Colonic mucosa (tissue), 4 donors: ENCODE results near the gene DMC1. TPM values are rescaled to one million over a fixed set of nuclear protein-coding genes. Genes with fewer than 3 reads are reported as not detected.
"Not testable (repeated sequence)": the region's sequence is repeated elsewhere in the genome, so short reads cannot be mapped to it uniquely, and the experiment has no call there.

Experiments used
- DNase-seq: peaks from one replicate; pipeline ENCODE4 v3.0.0-alpha.2; 2020
- H3K27ac ChIP-seq: fragments of 200-600 bp; one replicate; pipeline ENCODE4 v1.8.0; 2021
- H3K27me3 ChIP-seq: fragments of 200-600 bp; one replicate; pipeline ENCODE4 v1.8.0; 2021
- H3K36me3 ChIP-seq: fragments of 200-600 bp; one replicate; pipeline ENCODE4 v1.8.0; 2021
- H3K4me1 ChIP-seq: fragments of 200-600 bp; one replicate; pipeline ENCODE4 v1.8.0; 2021; ENCODE audit warnings: mild to moderate bottlenecking
- H3K4me3 ChIP-seq: fragments of 200-600 bp; one replicate; pipeline ENCODE4 v1.8.0; 2021
- H3K9ac ChIP-seq, 2 donors: one replicate each; pipeline ENCODE4 v1.7.0; 2013; ENCODE audit warnings: control low read depth in 2 of 2, low read depth in 2 of 2, low read length in 2 of 2
- H3K9me3 ChIP-seq: fragments of 200-600 bp; one replicate; pipeline ENCODE4 v1.8.0; 2021
- CTCF ChIP-seq: fragments of 200-600 bp; IDR thresholded peaks from one replicate; pipeline ENCODE4 v1.8.0; 2022; ENCODE audit warnings: antibody characterized with exemption, mild to moderate bottlenecking
- intact Hi-C: fragments of 100-400 bp; cut with DNase I; formaldehyde crosslinking; loops from one replicate; pipeline ENCODE4 v1.14.1; 2022
- total RNA-seq, 2 donors: library from RNA; stranded (reverse); fragmentation: NEBNext Ultra II Directional in 1 of 2; extraction: Animal tissue kit (Norgen Biotek cat#: 25700) in 1 of 2; gene quantifications; one replicate each; pipeline ENCODE4 v1.2.1, GENCODE V29; 2021
- donor health status: healthy.
- donor health status: DM: no; HTN: no; CAD: no.
- donor health status: DM: no; HTN: no; CAD: no.

Gene DMC1
- total RNA-seq, 2 donors from 2014 or later = 2.0 to 3.0 TPM

- Histone ChIP-seq H3K27me3 (no peaks in the 10 kb centered on the region), H3K9ac (no peak overlapping the region), H3K36me3 (peaks cover 24% of the 10 kb centered on the region), H3K9me3 (no peaks in the 10 kb centered on the region), H3K27ac (no peak overlapping the region), H3K4me1 (no peaks in the 10 kb centered on the region), H3K4me3 (no peak overlapping the region)
- DNase-seq = no peak
- intact Hi-C loops = no loop called here
- TF ChIP-seq CTCF = no peak
These were observed 88.7 kb downstream of the DMC1 start for GRCh38 chr22:38481162-38481870.

- Histone ChIP-seq H3K36me3 (peaks cover 11% of the 10 kb centered on the region), H3K9ac (no peak overlapping the region), H3K9me3 (no peaks in the 10 kb centered on the region), H3K27ac (no peak overlapping the region), H3K4me1 (no peaks in the 10 kb centered on the region), H3K27me3 (no peaks in the 10 kb centered on the region), H3K4me3 (no peak overlapping the region)
- DNase-seq = no peak
- intact Hi-C loops = no loop called here
- TF ChIP-seq CTCF = no peak
These were observed 90.7 kb downstream of the DMC1 start for GRCh38 chr22:38479096-38479837.

- no peak for TF ChIP-seq CTCF
- DNase-seq = no peak
- Histone ChIP-seq H3K4me3 (no peak overlapping the region), H3K4me1 (no peaks in the 10 kb centered on the region), H3K27me3 (no peaks in the 10 kb centered on the region), H3K36me3 (no peaks in the 10 kb centered on the region), H3K9ac (no peak overlapping the region), H3K9me3 (no peaks in the 10 kb centered on the region), H3K27ac (no peak overlapping the region)
- intact Hi-C loops = no loop called here
These were observed 92.4 kb downstream of the DMC1 start for GRCh38 chr22:38477585-38477984.

GRCh38 chr22:38474003-38474607 lies 95.9 kb downstream of the DMC1 start:
- intact Hi-C loops = no loop called here
- Histone ChIP-seq H3K27me3 (no peaks in the 10 kb centered on the region), H3K36me3 (no peaks in the 10 kb centered on the region), H3K9ac (no peak overlapping the region), H3K27ac (no peak overlapping the region), H3K4me1 (no peaks in the 10 kb centered on the region), H3K9me3 (no peaks in the 10 kb centered on the region), H3K4me3 (no peak overlapping the region)
- no peak for DNase-seq
- no peak for TF ChIP-seq CTCF

- Histone ChIP-seq H3K4me1 (no peaks in the 10 kb centered on the region), H3K9me3 (no peaks in the 10 kb centered on the region), H3K27me3 (peaks cover 9% of the 10 kb centered on the region), H3K4me3 (no peak overlapping the region), H3K27ac (no peak overlapping the region), H3K9ac (no peak overlapping the region), H3K36me3 (no peaks in the 10 kb centered on the region)
- TF ChIP-seq CTCF = no peak
- intact Hi-C loops = no loop called here
- no peak for DNase-seq
These were observed 98.7 kb downstream of the DMC1 start for GRCh38 chr22:38471237-38471636.

- H3K4me1 ChIP-seq, H3K27ac ChIP-seq, intact Hi-C loops, H3K9me3 ChIP-seq, DNase-seq, H3K9ac ChIP-seq, H3K27me3 ChIP-seq, H3K4me3 ChIP-seq, H3K36me3 ChIP-seq: not testable (repeated sequence)
These were observed 99.8 kb downstream of the DMC1 start for GRCh38 chr22:38470179-38470578.
